GM21515 (cell line): Measurements from ENCODE around the gene GPAT3.
"Not testable (repeated sequence)": the region's sequence is repeated elsewhere in the genome, so short reads cannot be mapped to it uniquely, and the experiment has no call there.

Source experiments
- ATAC-seq: cut with Tn5 transposase; IDR thresholded peaks from one replicate; pipeline ENCODE4 v1.9.1; 2021; ENCODE audit not compliant: unreplicated experiment

Gene GPAT3

DNA sequence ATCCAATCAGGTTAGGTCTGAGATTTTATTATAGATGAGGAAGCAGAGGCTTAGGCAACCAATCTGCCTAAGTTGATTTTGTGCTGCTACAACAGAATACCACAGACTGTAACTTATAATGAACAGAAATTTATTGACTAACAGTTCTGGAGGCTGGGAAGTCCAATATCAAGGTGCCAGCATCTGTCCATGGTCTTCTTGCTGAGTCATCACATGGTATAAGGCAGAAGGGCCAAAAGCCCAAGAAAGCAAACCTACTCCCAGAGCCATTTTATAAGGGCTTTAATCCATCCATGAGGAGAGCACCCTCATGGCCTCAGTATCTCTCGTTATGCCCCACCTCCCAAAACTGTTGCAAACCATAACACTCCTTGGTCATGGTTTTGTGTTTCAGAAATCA lies 55.8 kb downstream of the GPAT3 start:
- ATAC-seq: no peak

DNA sequence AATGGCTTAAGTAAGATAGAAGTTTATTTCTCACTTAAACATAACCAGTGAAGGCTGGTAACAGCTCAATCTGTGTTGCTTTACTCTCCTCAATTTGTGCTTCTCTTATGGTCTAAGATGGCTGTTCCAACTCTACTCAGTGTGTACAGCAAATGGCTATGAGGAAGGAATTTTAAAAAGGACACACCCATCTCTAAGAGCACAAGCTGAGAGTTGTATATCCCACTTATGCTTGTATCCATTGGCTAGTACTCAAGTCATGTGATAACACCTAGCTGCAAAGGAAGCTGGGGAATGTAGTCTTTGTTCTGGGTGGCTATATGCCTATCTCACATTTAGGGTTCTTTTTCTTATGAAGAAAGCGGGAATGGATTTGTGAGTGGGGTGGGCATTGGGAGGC lies 63.3 kb downstream of the GPAT3 start:
- peak; percentile 85 for ATAC-seq

DNA sequence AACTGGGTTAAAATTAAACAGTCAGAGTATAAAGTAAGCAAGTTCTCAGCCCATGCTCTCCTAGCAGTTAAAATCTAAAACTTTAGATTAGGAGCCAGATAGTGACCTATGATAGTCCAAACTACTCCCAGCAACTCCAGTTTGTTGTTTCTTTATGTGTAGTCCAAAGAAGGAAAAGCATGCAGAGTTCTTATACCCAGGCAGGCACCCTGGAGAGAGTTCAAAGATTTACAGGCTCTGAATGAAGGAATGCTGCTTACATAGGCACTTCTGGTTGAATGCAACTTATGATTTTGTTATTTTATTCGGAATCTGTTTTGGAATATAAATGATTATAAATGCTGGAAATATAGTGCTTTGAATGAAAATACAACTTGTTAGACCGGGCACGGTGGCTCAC lies 67.2 kb downstream of the GPAT3 start:
- ATAC-seq: no peak

DNA sequence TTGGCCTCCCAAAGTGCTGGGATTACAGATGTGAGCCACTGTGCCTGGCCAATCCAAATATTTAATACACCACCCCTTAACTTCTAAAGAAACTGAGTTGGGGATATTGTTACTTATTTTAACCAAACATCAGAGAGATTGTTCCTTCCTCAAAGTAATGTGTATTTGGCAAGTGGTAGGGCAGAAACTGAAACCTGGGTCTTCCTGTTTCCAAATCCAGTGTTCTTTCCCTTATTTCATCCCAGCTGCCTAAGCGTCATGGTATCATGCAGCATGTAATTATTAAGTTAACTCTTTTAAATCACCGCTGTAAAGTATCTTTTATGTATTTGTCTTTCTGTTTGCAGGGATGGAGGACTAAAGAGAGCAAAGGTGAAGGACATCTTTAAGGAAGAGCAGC lies 68.4 kb downstream of the GPAT3 start:
- no peak for ATAC-seq

- ATAC-seq: no peak
Measured at GRCh38 chr4:83605210-83605609, 69.3 kb downstream of the GPAT3 start.

GRCh38 chr4:83605744-83606172 lies 69.8 kb downstream of the GPAT3 start:
- peak; percentile 60 for ATAC-seq

DNA sequence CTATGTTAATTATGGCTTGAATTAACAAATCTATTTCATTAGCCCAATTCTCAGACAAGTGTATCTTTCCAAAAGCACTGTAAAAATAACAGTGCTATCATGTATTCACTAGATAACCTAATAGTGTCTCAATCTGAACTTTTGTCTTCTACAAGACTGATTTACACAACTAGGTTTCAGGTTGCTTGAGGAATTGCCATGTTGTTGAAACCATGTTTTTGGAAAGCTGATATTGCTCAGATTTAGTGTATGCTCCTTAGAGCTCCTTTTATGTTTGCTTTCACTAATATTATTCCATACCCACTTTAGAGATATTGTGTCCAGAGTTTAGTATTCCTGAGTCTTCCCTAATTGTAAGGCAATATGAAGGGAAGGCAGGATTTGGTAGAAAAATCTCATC lies 70.6 kb downstream of the GPAT3 start:
- no peak for ATAC-seq

- no peak for ATAC-seq
Measured at GRCh38 chr4:83606898-83607297, 71.0 kb downstream of the GPAT3 start.

- no peak for ATAC-seq
Measured at GRCh38 chr4:83609365-83609764, 73.5 kb downstream of the GPAT3 start.

DNA sequence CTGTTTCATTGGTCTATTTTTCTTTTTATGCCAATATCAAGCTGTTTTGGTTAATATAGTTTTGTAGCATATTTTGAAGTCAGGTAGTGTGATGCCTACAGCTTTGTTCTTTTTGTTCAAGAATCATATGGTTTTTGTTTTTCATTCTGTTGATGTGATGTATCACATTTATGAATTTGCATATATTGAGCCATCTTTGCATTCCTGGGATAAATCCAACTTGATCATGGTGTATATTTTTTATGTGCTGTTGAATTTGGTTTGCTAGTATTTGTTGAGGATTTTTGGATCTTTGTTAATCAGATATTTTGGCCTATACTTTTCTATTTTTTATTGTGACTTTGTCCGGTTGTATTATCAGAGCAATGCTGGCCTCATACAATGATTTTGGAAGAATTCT lies 74.8 kb downstream of the GPAT3 start:
- no peak for ATAC-seq

GRCh38 chr4:83613023-83613422 lies 77.1 kb downstream of the GPAT3 start:
- no peak for ATAC-seq

- ATAC-seq: no peak
Measured at GRCh38 chr4:83613994-83614393, 78.1 kb downstream of the GPAT3 start.

DNA sequence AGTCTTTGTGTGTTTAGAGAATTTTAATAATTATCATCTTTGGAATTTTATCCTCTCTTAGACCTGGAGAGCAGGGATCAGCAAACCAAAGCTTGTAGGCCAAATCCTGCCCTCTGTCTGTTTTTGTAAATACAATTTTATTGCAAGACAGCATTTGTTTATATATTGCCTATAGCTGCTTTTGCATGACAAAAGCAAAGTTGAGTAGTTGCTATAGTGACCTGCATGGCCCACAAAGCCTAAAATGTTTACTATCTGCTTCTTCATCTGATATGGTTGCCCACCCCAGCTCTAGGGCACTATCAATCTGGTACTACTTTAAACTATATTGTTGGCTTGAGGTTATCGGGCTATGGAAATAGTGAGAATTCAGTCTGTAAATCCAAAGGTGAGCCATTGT lies 80.3 kb downstream of the GPAT3 start:
- ATAC-seq: no peak

GRCh38 chr4:83617371-83618035 lies 81.6 kb downstream of the GPAT3 start:
- no peak for ATAC-seq

DNA sequence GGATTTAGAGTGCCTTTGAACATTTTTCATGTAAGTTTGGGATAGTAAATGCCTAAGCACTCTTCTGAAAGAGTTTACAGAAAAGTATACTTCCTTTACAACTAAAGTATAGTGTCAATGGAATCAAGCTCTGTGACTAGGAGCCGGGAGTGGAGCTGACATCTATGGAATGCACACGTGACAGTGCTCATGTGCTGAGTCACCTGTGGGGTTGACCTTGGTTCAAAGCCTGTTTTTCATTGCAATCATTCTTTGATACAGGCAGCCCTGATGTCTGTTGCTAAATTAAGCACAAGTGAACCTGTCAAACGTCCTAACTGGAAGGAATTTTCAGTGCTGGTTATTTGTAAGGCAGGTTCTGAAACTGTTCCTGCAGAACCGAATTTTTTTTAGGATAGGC lies 82.5 kb downstream of the GPAT3 start:
- no peak for ATAC-seq

DNA sequence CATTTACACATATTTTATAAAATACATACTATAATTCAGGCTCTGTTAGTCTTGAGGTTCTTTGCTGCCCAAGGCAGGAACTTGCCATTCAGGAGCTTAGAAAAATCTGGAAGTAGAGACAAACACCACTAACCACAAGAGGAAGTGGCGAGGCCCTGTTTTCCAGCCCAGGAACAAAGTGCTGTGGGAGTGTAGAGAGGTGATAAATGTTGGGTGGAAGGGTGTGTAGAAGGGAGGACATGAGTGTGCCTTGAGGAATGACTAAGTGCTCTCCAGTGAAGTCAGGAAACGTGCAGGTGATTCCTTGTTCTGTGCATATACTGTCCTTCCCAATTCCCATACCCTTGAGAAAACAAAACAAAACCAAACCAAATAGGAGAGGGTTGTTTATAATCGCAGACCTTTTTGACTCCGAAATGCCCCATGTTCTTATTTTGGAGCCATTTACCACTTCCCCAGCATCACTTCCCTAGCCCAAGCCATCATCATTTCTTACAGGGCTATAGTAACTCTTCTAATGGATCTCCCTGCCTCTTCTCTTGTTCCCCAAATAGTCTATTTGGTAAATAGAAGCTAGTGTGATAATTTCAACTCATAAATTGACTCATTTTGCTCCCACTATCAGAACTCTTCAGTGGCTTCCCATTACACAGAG lies 83.2 kb downstream of the GPAT3 start:
- ATAC-seq: no peak

DNA sequence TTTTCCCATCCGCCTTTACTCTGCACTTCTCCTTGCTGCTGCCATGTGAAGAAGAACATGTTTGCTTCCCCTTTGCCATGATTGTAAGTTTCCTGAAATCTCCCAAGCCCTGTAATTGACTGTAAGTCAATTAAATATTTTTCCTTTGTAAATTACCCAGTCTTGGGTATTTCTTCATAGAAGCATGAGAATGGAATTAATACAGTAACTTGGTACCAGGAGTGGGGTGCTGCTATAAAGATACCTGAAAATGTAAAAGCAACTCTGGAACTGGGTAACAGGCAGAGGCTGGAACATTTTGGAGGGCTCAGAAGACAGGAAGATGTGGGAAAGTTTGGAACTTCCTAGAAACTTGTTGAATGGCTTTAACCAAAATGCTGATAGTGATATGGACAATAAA lies 86.2 kb downstream of the GPAT3 start:
- ATAC-seq: not testable (repeated sequence)

GRCh38 chr4:83625821-83626220 lies 89.9 kb downstream of the GPAT3 start:
- ATAC-seq: no peak

DNA sequence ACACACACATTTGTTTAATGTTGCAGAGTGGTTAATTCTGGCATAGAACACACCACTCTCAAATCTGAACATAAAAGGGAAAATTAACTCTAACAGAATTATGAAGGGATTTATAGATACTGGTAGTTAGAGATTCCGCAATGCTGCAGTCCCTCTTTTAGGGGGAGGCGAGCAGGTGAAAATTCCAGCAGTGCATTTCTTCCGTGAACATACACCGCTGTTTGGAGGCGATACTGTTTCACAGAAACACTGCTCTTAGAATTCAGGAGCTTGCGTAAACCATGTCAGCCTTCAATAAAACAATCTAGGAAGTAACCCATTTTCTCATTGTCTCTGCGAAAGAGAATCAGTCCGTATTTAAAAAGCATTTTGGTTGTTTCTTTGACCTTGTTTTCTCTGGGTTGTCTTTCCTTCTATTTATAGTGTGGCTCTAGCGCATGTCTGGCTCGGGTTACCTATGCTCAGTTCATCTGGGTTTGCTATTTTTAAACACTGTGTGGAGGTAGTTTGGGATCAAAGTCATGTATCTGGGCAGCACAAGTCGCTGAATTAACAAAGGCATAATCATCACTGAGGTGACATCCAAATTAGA lies 90.4 kb downstream of the GPAT3 start:
- no peak for ATAC-seq

DNA sequence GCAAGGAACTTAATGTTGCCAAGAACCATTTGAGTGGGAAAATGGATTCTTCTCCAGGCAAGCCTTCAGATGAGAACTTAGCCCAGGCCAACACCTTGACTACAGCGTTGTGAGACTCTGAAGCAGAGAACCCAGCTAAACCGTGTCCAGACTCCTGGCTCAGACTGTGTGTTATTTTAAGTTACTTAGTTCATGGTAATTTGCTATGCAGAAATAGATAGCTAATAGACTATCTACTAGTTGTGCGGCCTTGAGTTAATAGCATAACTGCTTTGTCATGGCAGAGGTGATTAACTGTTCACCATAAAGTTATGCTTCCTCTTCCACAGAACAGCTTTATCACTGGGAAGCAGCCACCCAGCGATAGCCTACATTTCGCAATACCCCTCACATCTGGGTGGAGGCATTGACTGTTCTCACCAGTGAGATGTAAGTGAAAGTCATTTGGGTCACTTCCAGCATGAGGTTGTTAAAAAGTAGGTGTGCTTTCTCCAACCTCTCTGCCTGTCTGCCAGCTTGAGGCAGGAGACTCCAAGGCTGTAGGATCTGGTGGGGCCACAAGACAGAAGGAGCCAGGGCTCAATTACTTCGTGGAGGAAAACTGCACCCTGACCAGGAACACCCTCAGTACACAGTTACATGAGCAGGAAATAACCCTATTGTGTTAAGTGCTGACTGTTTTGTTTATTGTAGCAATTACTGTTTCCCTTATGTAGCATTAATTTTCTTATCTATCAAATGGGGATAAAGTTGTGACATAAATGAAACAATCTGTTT lies 94.2 kb downstream of the GPAT3 start:
- ATAC-seq: no peak

- ATAC-seq: no peak
Measured at GRCh38 chr4:83631066-83631465, 95.2 kb downstream of the GPAT3 start.

- ATAC-seq: no peak
Measured at GRCh38 chr4:83636930-83637329, 101.0 kb downstream of the GPAT3 start.
